GM21723 (cell line): ENCODE data around the gene APOL2.

Source experiments
- ATAC-seq: cut with Tn5 transposase; IDR thresholded peaks from one replicate; pipeline ENCODE4 v1.9.1; 2021; ENCODE audit warnings: mild to moderate bottlenecking, moderate library complexity; ENCODE audit not compliant: unreplicated experiment

APOL2 gene

GRCh38 chr22:36180038-36180880 lies 59.1 kb downstream of the APOL2 start:
- ATAC-seq, result no peak

GRCh38 chr22:36177160-36177559 lies 62.2 kb downstream of the APOL2 start:
- no peak for ATAC-seq
